Ammon's horn (tissue), 1 donor: ENCODE data around the gene ARHGAP40.
A peak's percentile ranks its signal among the peaks of the same experiment; 100 is the strongest.

Experiments used
- DNase-seq: peaks from one replicate; pipeline ENCODE4 v3.0.0-alpha.2; 2016; ENCODE audit warnings: low spot score

Gene ARHGAP40

DNA sequence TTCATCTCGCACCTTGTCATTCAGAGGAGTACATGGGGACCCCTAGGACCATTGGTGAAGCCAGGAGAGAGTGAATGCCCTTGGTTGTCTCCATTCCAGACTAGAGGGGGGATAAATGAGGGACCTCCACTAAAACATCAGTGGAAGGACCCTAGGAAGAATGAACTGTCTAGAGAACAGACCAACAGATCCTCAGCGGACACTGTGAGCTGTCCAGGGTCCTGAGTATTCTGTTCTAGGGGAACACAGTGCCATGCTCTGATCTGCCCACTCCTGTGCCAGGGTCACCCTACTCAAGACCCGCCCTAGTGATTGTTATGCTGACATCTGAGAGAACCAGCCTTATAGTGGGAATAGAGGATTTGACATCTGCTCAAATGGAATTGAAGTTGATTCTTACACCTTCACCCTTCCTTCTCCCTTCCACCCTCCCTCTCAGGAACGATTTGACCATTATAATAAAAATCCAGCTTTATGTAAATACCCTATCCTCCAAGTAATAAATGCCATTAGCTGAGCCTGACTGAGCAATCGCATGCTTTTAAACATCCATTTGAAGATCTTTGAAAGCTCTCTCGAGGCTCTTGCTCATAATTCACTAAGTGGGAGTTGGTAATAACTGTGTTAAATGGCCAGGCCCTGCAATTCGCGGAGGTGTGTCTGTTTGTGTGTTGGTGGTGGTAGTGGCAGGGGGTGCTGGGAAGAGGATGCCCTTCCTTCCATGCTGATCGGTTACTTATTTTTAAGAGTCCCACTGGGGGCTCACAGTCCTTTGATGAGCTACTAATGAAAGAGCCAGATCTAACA is 79.1 kb downstream of the ARHGAP40 start:
- no peak for DNase-seq

DNA sequence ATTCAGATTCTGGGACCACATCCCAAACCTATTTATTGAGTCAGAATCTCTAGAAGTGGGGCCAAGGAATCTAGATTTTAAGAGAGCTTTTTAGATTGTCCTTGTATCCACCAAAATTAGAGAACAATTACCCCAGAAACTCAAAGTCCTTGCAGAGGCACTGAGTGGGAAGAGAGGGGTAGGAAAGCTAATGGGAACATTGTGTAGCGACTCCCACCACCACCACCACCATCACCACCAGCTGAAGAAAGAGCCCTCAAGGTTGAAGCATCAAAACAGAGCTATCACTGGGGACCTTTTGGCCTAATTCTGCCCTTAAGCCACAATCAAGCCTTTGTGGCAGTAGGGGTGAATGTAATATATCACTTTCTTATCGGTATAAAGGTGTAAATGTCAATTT is 83.7 kb downstream of the ARHGAP40 start:
- no peak for DNase-seq

DNA sequence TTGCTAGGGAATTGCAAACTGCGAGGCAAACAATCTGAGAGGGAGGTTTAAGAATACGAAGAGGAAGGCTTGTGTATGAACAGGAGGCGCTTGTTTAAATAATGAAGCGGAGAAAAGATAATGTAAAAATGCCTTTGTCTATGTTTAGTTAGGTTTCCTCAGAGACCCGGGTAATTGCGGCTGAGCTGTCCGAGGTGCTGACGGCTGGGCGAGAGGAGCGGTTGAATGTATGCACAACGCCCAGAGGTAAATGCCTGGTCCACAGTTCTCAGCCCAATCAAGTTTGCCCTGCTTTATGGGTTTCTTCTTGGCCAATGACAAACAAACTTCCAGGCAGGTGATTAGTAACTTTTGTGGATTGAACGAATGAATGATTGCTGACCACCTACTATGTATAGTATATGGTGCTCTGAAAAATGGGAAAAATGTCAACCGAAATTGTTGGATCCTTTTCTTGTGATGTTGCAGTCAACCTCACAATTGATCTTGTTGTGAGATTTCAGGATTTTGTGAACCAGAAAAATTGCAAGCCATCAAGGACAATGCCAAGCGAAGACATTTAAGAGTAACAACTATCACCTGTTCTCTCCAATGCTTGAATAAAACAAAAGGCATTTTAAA is 84.4 kb downstream of the ARHGAP40 start:
- DNase-seq, result peak; percentile 20

DNA sequence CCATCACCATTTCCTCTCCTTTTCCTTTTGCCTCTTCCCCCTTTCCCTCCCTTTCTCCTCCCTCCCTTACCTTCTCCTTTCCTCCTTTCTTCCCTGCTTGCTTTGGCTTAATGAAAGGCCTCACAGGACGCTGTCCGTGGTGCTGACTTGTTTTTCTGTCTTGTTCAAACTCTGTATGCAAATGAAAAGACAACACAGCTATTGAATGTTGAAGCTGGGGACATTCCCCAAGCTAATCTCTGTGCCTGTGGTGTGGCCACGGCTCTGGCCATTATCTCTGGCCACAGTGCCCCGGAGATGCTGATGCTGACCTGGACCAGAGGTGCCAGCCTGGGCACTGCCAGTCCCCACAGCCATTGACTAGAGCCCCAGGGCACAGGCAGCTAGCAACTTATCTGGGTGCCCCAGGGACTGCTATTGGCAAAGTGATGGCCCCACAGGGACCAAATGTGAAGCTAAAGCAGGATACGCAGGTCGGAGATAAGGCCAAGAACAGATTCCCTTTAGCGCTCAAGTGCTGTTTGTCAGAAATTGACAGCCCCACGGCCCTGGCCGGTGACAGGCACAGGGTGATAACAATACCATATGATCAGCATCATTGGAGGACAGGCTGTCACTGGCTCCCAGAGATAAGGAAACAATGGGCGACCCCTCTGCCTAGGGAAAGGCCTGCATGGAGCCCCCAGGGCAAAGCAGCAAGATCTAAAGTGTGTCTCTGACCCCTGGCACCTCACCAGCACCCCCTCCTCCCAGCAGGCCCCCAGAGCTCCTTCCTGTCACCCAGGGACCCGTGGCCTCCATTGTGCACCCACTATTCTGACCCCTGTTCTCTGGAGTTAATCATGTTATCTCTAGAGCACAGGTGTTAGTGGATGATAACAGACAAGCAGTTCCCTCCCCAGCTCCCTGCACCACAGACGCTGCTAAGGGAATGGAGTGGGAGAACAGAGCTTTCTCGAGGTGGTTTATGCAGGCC is 91.1 kb downstream of the ARHGAP40 start:
- peak; percentile 72 for DNase-seq

DNA sequence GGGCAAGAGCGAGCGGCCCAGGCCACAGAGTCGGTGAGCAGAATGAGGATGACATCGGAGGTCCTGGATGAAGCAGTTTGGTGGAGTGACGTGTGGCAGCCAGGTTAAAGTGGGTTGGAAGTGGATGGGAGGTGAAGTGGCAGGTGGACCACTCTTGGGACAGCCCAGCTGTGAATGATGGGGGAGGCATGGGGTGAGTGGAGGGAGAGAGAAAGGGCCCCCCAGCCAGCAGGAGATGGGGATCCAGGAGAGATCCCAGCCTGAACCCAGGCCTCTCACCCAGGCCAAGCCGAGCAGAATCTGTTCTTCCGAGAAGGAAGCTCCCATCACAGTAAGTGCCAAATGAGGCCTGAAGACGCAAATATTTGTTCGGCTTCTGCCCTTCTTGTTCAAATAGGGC is 95.7 kb downstream of the ARHGAP40 start:
- DNase-seq, result no peak

DNA sequence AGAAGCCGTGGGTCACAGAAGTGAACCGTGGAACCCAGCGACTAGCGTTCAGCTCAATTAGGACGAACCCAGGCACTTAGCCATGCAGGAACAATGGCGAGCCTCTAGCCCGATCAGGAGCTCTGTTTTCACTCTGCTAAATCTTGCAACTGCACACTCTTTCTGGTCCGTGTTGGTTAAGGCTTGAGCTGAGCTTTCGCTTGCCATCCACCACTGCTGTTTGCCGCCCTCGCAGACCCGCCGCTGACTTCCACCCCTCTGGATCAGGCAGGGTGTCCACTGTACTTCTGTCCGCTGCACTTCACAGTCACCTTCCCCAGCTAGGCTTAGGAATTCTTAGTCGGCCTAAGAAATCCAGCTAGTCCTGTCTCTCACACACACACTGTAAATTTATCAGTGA is 96.9 kb downstream of the ARHGAP40 start:
- DNase-seq, result no peak

DNA sequence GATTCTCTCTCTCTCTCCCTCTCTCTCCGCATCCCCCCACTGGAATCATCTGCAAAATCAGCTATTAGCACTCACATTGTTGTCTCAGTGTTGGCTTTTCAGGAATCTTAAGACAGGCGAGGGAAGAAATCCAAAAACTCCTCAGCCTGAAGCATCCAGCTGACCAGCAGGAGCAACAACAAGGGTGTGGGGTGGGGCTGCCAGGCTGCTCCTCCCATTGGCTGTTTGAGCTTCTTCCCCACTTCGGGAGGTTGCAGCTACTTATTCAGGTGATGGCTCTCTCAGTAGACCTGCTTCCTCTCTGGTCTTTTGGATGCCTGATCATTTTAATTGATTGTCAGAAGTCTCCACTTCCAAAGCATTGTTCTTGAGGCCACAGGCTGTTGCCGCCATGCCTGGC is 98.5 kb downstream of the ARHGAP40 start:
- no peak for DNase-seq
